Keratinocyte (primary cell): ENCODE data around the gene USP19. TPM values are rescaled to one million over a fixed set of nuclear protein-coding genes. Genes with fewer than 3 reads are reported as not detected.

ENCODE experiments used
- DNase-seq: peaks from one replicate; pipeline ENCODE4 v3.0.0-alpha.2; 2011; ENCODE audit warnings: low read depth, missing footprints, low spot score
- FAIRE-seq: peaks from 2 replicates; lab custom pipeline; 2011; peaks lifted over from hg19 to GRCh38; lab: Jason Lieb, UNC
- H2AFZ ChIP-seq: 2 replicates; pipeline ENCODE4 v1.6.0; 2012; ENCODE audit warnings: low read length, control low read depth, inconsistent platforms; ENCODE audit not compliant: control insufficient read depth
- H3K27ac ChIP-seq: 2 replicates; pipeline ENCODE4 v1.5.1; 2011; ENCODE audit warnings: low read length; ENCODE audit not compliant: control insufficient read depth, insufficient read depth
- H3K27me3 ChIP-seq: 3 replicates; pipeline ENCODE4 v1.6.0; 2011; ENCODE audit warnings: low read length; ENCODE audit not compliant: control insufficient read depth, insufficient read depth; ENCODE audit errors: extremely low read depth
- H3K36me3 ChIP-seq, 2 experiments: 2 replicates in 1 of 2; 3 replicates in 1 of 2; pipeline ENCODE4 v1.5.1; 2011; ENCODE audit warnings: low read length in 2 of 2, mild to moderate bottlenecking in 1 of 2; ENCODE audit not compliant: control insufficient read depth in 2 of 2, insufficient read depth in 2 of 2; ENCODE audit errors: extremely low read depth in 1 of 2
- H3K4me1 ChIP-seq: 3 replicates; pipeline ENCODE4 v1.5.1; 2011; ENCODE audit warnings: low read length; ENCODE audit not compliant: control insufficient read depth, insufficient read depth; ENCODE audit errors: extremely low read depth
- H3K4me2 ChIP-seq: 3 replicates; pipeline ENCODE4 v1.6.0; 2011; ENCODE audit warnings: low read depth, low read length; ENCODE audit not compliant: control insufficient read depth, insufficient read depth; ENCODE audit errors: extremely low read depth
- H3K4me3 ChIP-seq, 3 experiments: fragments of 200-600 bp in 1 of 3; sonication (generic) in 1 of 3; 2 replicates in 2 of 3; 3 replicates in 1 of 3; pipeline ENCODE4 v1.5.1; 2011 to 2016; ENCODE audit warnings: low read length in 3 of 3, mild to moderate bottlenecking in 3 of 3, control low read depth in 2 of 3, inconsistent platforms in 1 of 3, low read depth in 1 of 3, mixed read lengths in 1 of 3, mixed run types in 1 of 3, moderate library complexity in 1 of 3; ENCODE audit not compliant: control insufficient read depth in 2 of 3, insufficient read depth in 2 of 3; ENCODE audit errors: extremely low read depth in 1 of 3
- H3K79me2 ChIP-seq: 2 replicates; pipeline ENCODE4 v1.6.0; 2012; ENCODE audit warnings: low read length; ENCODE audit not compliant: control insufficient read depth, insufficient read depth
- H3K9ac ChIP-seq: 3 replicates; pipeline ENCODE4 v1.6.0; 2011; ENCODE audit warnings: low read length; ENCODE audit not compliant: control insufficient read depth, insufficient read depth; ENCODE audit errors: extremely low read depth
- H3K9me1 ChIP-seq: 3 replicates; pipeline ENCODE4 v1.6.0; 2011; ENCODE audit warnings: low read length; ENCODE audit not compliant: control insufficient read depth, insufficient read depth; ENCODE audit errors: extremely low read depth
- H3K9me3 ChIP-seq: 2 replicates; pipeline ENCODE4 v1.5.1; 2012; ENCODE audit warnings: low read depth, low read length; ENCODE audit not compliant: control insufficient read depth
- H4K20me1 ChIP-seq: 3 replicates; pipeline ENCODE4 v1.6.0; 2011; ENCODE audit warnings: low read length; ENCODE audit not compliant: control insufficient read depth, insufficient read depth; ENCODE audit errors: extremely low read depth
- EZH2 ChIP-seq: IDR thresholded peaks from one replicate; pipeline ENCODE4 v1.6.1; 2012; ENCODE audit warnings: inconsistent platforms, mild to moderate bottlenecking, low read length, moderate library complexity
- dilution Hi-C: fragments of 300-500 bp; cut with MboI; formaldehyde crosslinking; loops from one replicate; pipeline ENCODE4 v1.7.0; 2020; ENCODE audit warnings: low sequenced_read_pairs; ENCODE audit not compliant: extremely low pct_ligation_motif_present
- polyA plus RNA-seq, 5 experiments: library from polyadenylated mRNA; depleted of rRNA in 3 of 5; stranded (reverse) in 3 of 5; stranded (forward) in 1 of 5; unstranded in 1 of 5; fragments of >200 nt; gene quantifications; 1 replicate in 1 of 5; 2 replicates in 3 of 5; 3 replicates in 1 of 5; pipeline versions ENCODE4 v1.2.1 to v1.2.3, GENCODE V29; 2011 to 2012; ENCODE audit warnings: missing spikeins in 2 of 5, low read depth in 1 of 5, low replicate concordance in 1 of 5
- TF ChIP-seq, protein P1 (sequence below), 3 experiments: IDR thresholded peaks in 1 of 3; conservative IDR thresholded peaks in 1 of 3; optimal IDR thresholded peaks in 1 of 3; 2 replicates in 2 of 3; 3 replicates in 1 of 3; pipeline versions ENCODE3 to v1.5.1; 2011; ENCODE audit warnings: low read length in 3 of 3, mild to moderate bottlenecking in 3 of 3, moderate library complexity in 2 of 3, control low read depth in 1 of 3, inconsistent platforms in 1 of 3; ENCODE audit not compliant: insufficient read depth in 2 of 3; ENCODE audit errors: extremely low read depth in 1 of 3

Gene USP19
- polyA plus RNA-seq, 1 donor (not counting 4 experiments of a cell fraction or from before 2014, with no cell fraction given) = 23.1 TPM

DNA sequence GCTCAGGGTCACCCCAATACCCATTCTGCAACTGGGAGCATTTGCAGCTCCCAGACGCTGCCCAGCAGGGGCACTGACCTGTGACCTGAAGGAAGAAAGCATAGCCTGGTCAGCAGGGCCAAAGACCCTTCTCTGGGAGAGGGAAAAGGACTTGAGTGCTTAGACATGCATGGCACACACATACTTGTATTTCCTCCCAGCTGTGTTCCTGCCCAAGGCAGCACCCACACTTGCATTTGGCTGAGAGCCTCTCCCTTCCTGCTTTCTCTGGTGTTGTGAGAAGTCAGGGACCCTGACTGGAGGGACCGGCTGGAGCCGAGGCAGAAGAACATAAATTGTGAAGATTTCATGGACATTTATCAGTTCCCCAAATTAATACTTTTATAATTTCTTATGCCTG lies 19.5 kb upstream of the USP19 start:
- Histone ChIP-seq H3K9ac (no peak overlapping the region), H3K4me2 (no peak overlapping the region), H2AFZ (no peak overlapping the region), H3K9me1 (no peaks in the 10 kb centered on the region), H3K27me3 (no peaks in the 10 kb centered on the region), H3K4me1 (no peaks in the 10 kb centered on the region), H3K79me2 (no peaks in the 10 kb centered on the region), H3K36me3 (no peaks in the 10 kb centered on the region), H3K27ac (no peak overlapping the region), H4K20me1 (no peaks in the 10 kb centered on the region), H3K4me3 (no peak overlapping the region), H3K9me3 (peaks cover 4% of the 10 kb centered on the region)
- TF ChIP-seq, protein P1, sequence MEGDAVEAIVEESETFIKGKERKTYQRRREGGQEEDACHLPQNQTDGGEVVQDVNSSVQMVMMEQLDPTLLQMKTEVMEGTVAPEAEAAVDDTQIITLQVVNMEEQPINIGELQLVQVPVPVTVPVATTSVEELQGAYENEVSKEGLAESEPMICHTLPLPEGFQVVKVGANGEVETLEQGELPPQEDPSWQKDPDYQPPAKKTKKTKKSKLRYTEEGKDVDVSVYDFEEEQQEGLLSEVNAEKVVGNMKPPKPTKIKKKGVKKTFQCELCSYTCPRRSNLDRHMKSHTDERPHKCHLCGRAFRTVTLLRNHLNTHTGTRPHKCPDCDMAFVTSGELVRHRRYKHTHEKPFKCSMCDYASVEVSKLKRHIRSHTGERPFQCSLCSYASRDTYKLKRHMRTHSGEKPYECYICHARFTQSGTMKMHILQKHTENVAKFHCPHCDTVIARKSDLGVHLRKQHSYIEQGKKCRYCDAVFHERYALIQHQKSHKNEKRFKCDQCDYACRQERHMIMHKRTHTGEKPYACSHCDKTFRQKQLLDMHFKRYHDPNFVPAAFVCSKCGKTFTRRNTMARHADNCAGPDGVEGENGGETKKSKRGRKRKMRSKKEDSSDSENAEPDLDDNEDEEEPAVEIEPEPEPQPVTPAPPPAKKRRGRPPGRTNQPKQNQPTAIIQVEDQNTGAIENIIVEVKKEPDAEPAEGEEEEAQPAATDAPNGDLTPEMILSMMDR (optimal IDR thresholded peaks at IDR 0.05 in 1 of 3, IDR thresholded peaks at IDR 0.05 in 1 of 3, conservative IDR thresholded peaks at IDR 0.05 in 1 of 3; ENCODE audit: extremely low read depth in 1 of 3, insufficient read depth in 2 of 3, low read length in 3 of 3) = no peak
- no peak for TF ChIP-seq EZH2
- no peak for FAIRE-seq
- dilution Hi-C loops = no loop called here
- no peak for DNase-seq

DNA sequence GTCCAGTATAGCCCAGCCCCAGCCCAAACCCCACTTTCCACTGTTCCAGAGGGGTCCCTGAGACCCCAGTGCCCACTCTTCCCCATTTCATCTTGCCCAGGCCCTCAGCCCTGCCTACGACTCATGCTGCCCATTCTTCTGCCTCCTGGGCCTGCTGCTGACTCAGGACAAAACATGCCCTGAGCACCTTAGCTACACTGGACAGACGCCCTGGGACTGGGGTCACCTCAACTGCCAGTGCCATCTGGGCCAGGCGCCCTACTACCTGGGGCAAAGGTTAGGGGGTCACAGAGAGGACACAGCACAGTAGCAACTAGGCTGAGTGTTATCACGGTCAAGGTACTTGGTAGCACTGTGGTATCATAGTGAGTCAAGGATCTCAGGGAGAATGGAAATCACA lies 14.9 kb upstream of the USP19 start:
- no peak overlapping the region for H2AFZ ChIP-seq
- no peaks in the 10 kb centered on the region for H3K9me3 ChIP-seq
- TF ChIP-seq, protein P1 (optimal IDR thresholded peaks at IDR 0.05 in 1 of 3, IDR thresholded peaks at IDR 0.05 in 1 of 3, conservative IDR thresholded peaks at IDR 0.05 in 1 of 3; ENCODE audit: extremely low read depth in 1 of 3, insufficient read depth in 2 of 3, low read length in 3 of 3) = no peak
- no peak for TF ChIP-seq EZH2
- no peak for DNase-seq
- H3K4me3 ChIP-seq = no peak overlapping the region
- dilution Hi-C loops = no loop called here
- H4K20me1 ChIP-seq = no peaks in the 10 kb centered on the region
- peaks cover 0 to 6% of the 10 kb centered on the region in 2 experiments for H3K36me3 ChIP-seq
- peaks cover 18% of the 10 kb centered on the region for H3K79me2 ChIP-seq
- no peaks in the 10 kb centered on the region for H3K27me3 ChIP-seq
- no peak overlapping the region for H3K27ac ChIP-seq
- FAIRE-seq = no peak
- peaks cover 19% of the 10 kb centered on the region for H3K4me1 ChIP-seq
- no peaks in the 10 kb centered on the region for H3K9me1 ChIP-seq
- H3K4me2 ChIP-seq = no peak overlapping the region
- H3K9ac ChIP-seq = no peak overlapping the region
